Aorta (tissue), 4 donors: ENCODE measurements around the gene LAMC3. TPM values are rescaled to one million over a fixed set of nuclear protein-coding genes. Genes with fewer than 3 reads are reported as not detected.

ENCODE experiments used
- polyA plus RNA-seq, 2 donors: library from polyadenylated mRNA; stranded (reverse); fragments of 200-250 nt; gene quantifications; one replicate each; pipeline ENCODE4 v1.2.3, GENCODE V29; 2013
- total RNA-seq, 2 donors: library from RNA; stranded (reverse); fragmentation: NEBNext Ultra II Directional; extraction: Animal tissue kit (Norgen Biotek cat#: 25700); gene quantifications; one replicate each; pipeline ENCODE4 v1.2.1, GENCODE V29; 2021
- donor health status: healthy with polysubstance abuse.
- donor health status: Bipolar disorder and iron deficiency.
- donor health status: DM: no; HTN: no; CAD: no.
- donor health status: DM: yes; HTN: yes; CAD: no.

LAMC3 gene
- total and polyA plus RNA-seq, 4 donors, result 0.32 to 1.3 (median 0.74) TPM

Other genes with a start within 250 kb of the LAMC3 start
- gene ABL1, start 173.9 kb upstream of the LAMC3 start, total RNA-seq, result 10 to 100 TPM; 91.7 to 98.7 TPM
- gene ABL1, start 173.9 kb upstream of the LAMC3 start, polyA plus RNA-seq, result 10 to 100 TPM; 12.8 to 38.5 TPM
- gene QRFP, start 112.4 kb upstream of the LAMC3 start, total RNA-seq, result not detected
- gene QRFP, start 112.4 kb upstream of the LAMC3 start, polyA plus RNA-seq, result not detected
- not detected for gene FIBCD1, start 69.9 kb upstream of the LAMC3 start, total RNA-seq
- under 1 TPM in 1 of 2 donors, not detected in 1; 0.13 TPM for gene FIBCD1, start 69.9 kb upstream of the LAMC3 start, polyA plus RNA-seq
- 10 to 100 TPM; 17.4 to 38.1 TPM for gene AIF1L, start 87.4 kb downstream of the LAMC3 start, total RNA-seq
- gene AIF1L, start 87.4 kb downstream of the LAMC3 start, polyA plus RNA-seq, result 10 to 100 TPM in 1 of 2 donors, 1 to 10 TPM in 1; 5.5 to 37.8 TPM
- 10 to 100 TPM; 53.2 to 63.6 TPM for gene NUP214, start 116.4 kb downstream of the LAMC3 start, total RNA-seq
- gene NUP214, start 116.4 kb downstream of the LAMC3 start, polyA plus RNA-seq, result 10 to 100 TPM in 1 of 2 donors, 1 to 10 TPM in 1; 6.6 to 27.5 TPM